Measurements from ENCODE around the gene ARF6.

Gene ARF6

DNA sequence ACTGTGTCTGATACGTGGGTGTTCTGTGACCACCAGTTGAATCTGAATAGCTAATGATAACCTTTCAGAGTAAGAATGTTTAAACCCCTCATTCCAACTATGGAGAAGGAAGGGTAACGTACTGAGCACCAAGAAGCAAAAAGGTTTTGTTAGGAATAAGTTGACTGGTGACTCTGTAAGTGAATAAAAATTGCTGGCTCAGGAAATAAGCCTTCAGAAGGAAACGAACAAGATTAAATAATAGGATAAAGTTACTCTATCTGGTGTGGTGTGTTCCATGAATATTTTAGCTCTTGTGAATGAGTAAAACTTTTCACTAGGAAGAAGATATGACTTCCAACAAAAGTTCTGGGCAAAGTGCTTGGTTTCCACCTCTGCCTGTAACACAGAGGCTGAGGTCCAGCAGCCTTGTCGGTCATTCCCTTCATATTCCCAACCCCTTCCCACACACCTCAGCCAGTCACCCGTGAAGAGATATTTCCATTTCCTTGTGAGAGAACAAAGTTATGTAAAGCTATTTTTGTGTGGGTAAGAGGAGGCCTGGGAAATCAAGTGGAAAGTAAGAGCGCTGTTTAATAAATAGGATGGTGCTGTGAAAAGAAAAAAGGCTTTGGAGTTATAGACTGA, 47.1 kb downstream of the ARF6 start:
- DNase-seq (ENCODE audit: low read depth in 3 of 3, low spot score in 1 of 3) = no peak

DNA sequence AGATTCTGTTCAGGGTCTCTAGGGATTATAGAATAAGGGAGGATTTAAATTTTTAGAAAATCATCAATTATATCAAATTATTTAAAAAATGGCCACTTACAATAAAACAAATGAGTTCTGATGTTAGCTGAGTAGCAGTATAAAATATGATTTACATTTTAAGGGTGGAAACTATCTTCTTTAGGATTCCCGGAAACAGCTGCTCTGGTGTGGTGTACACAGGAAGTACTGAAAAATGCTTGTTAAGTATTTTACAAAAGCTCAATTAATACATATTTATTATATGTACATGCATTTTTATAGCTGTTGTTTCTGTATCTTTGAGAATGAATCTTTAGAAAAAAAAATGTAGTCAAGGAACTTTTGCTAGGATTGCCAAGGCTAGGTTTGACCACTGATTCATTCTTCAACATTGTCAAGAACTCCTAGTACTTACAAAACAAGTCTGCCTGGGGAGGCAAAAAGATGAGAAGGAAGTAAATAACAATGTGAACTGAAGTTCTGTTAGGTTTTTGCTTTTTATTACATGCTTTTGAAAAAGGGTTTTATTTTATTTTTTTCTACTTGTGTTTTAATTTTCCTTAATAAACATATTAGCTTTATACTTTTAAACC, 48.0 kb downstream of the ARF6 start:
- no peak for DNase-seq (ENCODE audit: low read depth in 3 of 3, low spot score in 1 of 3)

DNA sequence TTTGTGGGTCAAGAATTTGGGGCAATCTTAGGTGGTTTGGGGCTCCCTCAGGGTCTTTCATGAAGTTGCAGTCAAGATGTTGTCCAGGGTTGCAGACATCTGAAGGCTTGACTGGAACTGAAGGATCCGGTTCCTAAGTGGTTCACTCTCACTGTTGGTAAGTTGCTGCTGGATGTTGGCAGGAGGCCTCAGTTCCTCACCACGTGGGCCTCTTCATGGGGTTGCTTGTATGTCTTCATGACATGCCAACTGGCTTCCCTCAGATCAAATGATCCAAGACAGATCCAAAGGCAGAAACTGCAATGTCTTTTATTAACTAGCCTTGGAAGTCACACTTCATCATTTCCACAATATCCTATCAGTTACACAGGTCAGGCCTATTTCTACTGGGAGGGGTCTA, 49.2 kb downstream of the ARF6 start:
- DNase-seq (ENCODE audit: low read depth in 3 of 3, low spot score in 1 of 3) = no peak

DNA sequence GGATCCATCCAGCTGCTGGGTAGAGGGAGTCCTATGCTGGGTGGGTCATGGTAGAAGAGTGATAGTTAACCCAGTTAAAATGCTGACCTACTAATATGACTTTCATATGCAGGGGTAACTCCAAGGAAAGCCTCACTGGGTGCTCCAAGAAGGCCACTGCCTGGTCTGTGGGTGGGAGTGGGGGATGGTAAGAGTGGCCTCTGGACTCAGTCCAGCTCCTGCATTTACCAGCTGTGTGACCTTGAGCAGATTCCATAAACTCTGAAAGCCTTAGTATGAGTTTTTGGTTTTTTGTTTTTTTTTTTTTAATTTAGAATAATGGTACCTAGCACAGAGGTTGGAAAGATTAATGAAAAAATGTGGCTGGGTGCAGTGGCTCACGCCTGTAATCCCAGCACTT, 51.6 kb downstream of the ARF6 start:
- DNase-seq (ENCODE audit: low read depth in 3 of 3, low spot score in 1 of 3) = no peak

DNA sequence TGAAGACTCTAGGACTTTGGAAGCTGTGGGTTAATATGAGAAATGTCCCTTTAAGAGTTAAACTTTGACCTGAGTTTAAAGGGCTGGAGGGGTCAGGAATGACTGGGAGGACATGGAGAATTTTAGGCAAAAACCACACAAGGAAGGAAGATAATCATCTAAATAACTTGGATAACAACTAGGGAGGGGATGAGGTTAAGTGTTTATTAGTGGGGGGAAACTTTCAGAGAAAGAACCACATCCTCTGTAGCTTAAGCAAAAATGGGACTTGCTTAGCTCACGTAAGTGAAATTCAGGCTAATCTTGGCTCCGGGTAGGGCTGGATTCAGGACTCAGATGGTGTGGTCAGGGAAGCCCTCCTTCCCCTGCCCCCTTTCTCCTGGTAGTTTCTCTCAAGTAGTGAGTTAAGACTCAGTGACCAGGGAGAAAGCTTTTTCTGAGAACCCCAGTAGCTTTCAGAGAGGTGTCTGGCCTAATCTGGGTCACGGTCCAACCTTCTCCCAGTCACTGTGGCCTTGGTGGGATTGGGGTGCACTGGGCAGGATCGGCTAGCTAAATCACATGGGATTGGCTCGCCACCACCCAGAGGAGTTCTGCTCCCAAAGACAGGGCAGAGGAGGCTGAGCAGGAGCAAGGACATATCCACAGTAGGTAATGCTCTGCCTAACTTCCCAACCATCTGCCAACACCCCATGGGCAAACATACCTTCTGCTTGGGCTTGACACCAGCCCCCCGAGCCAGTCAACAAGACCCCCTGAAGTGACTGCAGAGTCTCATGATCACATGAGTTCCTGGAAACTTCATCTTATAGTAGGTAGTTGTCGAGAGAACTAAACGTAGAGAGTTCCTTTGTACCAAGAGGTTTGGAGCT, 52.8 kb downstream of the ARF6 start:
- no peak for DNase-seq (ENCODE audit: low read depth in 3 of 3, low spot score in 1 of 3)

All from stimulated activated CD4-positive, alpha-beta T cell treated with anti-CD3 and anti-CD28 coated beads, TNF-alpha, amount 100 ng/mL, for 1 hour (primary cell).